ENCODE measurements around the gene CD8B2. TPM values are rescaled to one million over a fixed set of nuclear protein-coding genes. Genes with fewer than 3 reads are reported as not detected.
A peak's percentile ranks its signal among the peaks of the same experiment; 100 is the strongest.
"Not testable (repeated sequence)": the region's sequence is repeated elsewhere in the genome, so short reads cannot be mapped to it uniquely, and the experiment has no call there.

The CD8B2 gene
- not detected in 2 replicates for total RNA-seq

DNA sequence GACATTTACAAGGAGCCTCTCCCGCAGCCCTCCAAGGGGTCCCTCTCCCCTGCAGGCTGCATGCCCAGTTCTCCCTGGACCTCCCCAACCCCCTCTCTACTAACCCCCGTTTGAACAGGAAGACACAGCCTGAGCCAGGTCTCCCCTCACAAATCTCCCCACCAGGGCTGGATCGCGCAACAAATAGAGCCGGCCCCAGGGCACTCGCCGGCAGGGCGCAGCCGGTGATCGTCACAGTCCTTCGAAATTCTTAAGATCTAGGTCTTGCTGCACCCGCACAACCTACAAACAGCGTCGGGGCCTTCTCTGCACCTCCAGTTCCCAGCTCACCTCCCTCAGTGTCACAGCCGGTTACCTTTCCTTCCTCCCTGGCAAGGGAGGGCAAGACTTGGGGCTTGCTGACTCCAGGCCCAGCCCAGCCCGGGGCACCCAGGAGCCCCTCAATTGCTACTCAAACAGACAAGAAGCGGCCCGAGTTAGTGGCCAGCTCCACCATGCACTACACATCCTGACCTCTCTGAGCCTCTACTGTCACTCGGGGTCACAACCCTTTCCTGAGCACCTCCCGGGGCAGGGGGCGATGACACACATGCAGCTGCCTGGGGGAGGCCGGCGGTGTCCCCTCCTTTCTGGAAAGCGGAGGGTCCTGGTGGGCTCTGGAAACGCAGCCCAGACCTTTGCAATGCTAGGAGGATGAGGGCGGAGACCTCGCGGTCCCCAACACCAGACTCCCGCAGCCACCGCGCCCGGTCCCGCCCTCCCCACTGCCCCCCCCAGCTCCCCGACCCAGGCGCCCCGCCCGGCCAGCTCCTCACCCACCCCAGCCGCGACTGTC, at the start of gene CD8B2:
Gene CD8B2 (plus strand): TSS at position 814 of the 835 bp plus-strand sequence. CDS start 63 bp downstream, outside the sequence.
- H3K27me3 ChIP-seq (ENCODE audit: control insufficient read depth, insufficient read depth, low read length); DNase-seq (ENCODE audit: low read depth); H3K36me3 ChIP-seq (ENCODE audit: control insufficient read depth, insufficient read depth, low read length); H3K4me3 ChIP-seq (ENCODE audit: low read depth, low read length): not testable (repeated sequence)

DNA sequence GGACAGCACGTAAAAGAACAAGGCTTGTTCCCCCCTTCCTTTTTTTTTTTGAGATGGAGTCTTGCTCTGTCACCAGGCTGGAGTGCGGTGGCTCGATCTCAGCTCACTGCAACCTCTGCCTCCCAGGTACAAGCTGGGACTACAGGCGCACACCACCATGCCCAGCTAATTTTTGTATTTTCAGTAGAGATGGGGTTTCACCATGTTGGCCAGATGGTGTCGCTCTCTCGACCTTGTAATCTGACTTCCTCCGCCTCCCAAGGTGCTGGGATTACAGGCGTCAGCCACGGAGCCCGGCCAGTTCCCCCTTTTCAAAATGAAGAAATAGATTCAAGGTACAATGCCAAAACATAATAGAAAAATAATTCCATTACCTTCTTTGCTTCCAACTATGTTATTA, 25.3 kb upstream of the CD8B2 start:
- DNase-seq (ENCODE audit: low read depth); H3K27me3 ChIP-seq (ENCODE audit: control insufficient read depth, insufficient read depth, low read length); H3K4me3 ChIP-seq (ENCODE audit: low read depth, low read length); H3K36me3 ChIP-seq (ENCODE audit: control insufficient read depth, insufficient read depth, low read length): not testable (repeated sequence)

DNA sequence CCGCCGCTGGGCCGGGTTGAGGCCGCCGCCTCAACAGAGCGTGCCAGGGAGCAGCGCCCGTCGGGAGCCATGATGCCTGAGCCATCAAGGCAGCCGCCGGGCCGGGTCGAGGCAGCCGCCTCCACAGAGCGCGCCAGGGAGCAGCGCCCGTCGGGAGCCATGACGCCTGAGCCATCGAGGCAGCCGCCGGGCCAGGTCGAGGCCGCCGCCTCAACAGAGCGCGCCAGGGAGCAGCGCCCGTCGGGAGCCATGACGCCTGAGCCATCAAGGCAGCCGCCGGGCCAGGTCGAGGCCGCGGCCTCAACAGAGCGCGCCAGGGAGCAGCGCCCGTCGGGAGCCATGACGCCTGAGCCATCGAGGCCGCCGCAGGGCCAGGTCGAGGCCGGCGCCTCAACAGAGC, 19.6 kb upstream of the CD8B2 start:
- DNase-seq (ENCODE audit: low read depth); H3K27me3 ChIP-seq (ENCODE audit: control insufficient read depth, insufficient read depth, low read length); H3K36me3 ChIP-seq (ENCODE audit: control insufficient read depth, insufficient read depth, low read length); H3K4me3 ChIP-seq (ENCODE audit: low read depth, low read length): not testable (repeated sequence)

DNA sequence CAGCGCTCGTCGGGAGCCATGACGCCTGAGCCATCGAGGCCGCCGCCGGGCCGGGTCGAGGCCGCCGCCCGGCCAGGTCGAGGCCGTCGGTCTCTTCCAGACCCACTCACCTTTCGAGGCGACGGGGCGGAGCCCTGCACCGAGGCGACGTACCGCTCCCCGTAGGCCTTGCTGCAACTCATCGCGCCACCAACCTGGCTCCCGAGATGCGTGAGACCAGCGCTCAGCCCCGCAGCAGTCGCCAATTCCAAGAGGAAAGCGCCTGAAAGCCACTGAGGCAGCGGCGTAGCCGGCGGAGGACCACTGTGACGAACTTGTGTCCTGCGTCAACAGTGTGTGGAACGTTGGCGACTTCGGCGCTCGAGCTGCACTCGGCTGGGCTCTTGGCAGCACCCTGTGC, 19.1 kb upstream of the CD8B2 start, which contains the start of gene RGPD3:
Gene RGPD3 (minus strand): TSS at position 307 of the 400 bp plus-strand sequence. CDS start 125 bp downstream, at position 182.
- DNase-seq (ENCODE audit: low read depth) = not testable (repeated sequence)

DNA sequence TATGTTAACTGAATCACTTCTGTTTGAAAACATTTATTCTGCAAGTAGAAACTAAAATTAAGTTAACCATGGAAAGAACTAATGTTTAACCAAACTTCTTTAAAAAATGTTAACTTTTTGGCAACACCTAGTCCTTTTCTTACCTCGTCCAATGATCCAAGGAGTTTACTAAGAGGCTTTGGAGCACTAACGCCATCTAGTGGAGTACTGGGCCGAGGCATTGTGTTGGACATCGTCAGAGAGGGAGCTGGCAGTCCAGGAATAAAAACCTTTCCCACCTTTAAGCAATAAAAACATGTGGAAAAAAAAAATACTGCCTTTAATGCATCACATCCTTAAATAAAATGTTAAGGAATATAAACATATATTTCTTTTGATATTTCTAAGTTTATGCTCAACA, 16.5 kb upstream of the CD8B2 start:
- not testable (repeated sequence) for DNase-seq (ENCODE audit: low read depth); H3K27me3 ChIP-seq (ENCODE audit: control insufficient read depth, insufficient read depth, low read length); H3K36me3 ChIP-seq (ENCODE audit: control insufficient read depth, insufficient read depth, low read length); H3K4me3 ChIP-seq (ENCODE audit: low read depth, low read length)
- TF ChIP-seq, protein P1, sequence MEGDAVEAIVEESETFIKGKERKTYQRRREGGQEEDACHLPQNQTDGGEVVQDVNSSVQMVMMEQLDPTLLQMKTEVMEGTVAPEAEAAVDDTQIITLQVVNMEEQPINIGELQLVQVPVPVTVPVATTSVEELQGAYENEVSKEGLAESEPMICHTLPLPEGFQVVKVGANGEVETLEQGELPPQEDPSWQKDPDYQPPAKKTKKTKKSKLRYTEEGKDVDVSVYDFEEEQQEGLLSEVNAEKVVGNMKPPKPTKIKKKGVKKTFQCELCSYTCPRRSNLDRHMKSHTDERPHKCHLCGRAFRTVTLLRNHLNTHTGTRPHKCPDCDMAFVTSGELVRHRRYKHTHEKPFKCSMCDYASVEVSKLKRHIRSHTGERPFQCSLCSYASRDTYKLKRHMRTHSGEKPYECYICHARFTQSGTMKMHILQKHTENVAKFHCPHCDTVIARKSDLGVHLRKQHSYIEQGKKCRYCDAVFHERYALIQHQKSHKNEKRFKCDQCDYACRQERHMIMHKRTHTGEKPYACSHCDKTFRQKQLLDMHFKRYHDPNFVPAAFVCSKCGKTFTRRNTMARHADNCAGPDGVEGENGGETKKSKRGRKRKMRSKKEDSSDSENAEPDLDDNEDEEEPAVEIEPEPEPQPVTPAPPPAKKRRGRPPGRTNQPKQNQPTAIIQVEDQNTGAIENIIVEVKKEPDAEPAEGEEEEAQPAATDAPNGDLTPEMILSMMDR (IDR thresholded peaks at IDR 0.05; ENCODE audit: insufficient read depth, low read length, poor library complexity, severe bottlenecking) = peak; percentile 8

More for the DNA sequence above, 19.1 kb upstream of the CD8B2 start, which contains the start of gene RGPD3:
- not testable (repeated sequence) for H3K27me3 ChIP-seq (ENCODE audit: control insufficient read depth, insufficient read depth, low read length); H3K4me3 ChIP-seq (ENCODE audit: low read depth, low read length); H3K36me3 ChIP-seq (ENCODE audit: control insufficient read depth, insufficient read depth, low read length)

DNA sequence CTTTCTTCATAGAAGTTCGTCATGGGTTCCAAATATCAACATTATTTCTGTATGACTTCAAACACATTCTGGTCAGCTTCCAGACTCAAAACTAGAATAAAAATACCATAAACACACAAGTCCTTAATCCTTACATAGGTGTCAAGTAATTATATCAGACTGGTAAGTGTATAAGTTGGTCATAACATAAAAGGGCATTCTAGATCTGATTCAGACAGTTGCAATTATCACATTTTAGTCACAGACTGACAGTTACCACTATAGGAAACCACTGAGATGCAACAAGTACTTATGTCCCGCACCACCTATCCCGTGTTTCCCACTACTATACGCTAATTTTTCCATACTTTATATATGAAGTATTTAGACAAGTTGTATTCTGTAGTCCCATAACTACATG, 9.5 kb upstream of the CD8B2 start:
- not testable (repeated sequence) for H3K27me3 ChIP-seq (ENCODE audit: control insufficient read depth, insufficient read depth, low read length); H3K4me3 ChIP-seq (ENCODE audit: low read depth, low read length); H3K36me3 ChIP-seq (ENCODE audit: control insufficient read depth, insufficient read depth, low read length); DNase-seq (ENCODE audit: low read depth)

DNA sequence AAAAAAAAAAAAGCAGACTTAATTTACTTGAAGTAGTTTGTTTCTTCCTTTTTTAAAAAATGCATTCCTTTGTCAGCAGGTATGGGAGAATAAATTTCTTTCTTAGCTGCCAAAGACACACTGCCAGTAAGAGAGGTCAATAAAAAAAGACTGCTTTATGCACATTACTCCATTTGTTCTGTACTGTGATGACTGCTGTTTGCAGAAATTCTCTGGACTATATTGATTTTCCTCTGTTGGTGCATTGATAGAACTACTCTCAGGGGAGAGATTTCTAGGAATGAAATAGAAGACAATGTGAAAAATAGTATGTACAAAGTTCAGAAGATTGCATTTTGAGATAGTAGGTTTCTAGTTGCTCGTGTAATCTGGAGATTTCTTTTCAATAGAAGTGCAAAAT, 7.6 kb upstream of the CD8B2 start:
- not testable (repeated sequence) for H3K36me3 ChIP-seq (ENCODE audit: control insufficient read depth, insufficient read depth, low read length); H3K27me3 ChIP-seq (ENCODE audit: control insufficient read depth, insufficient read depth, low read length); H3K4me3 ChIP-seq (ENCODE audit: low read depth, low read length)

DNA sequence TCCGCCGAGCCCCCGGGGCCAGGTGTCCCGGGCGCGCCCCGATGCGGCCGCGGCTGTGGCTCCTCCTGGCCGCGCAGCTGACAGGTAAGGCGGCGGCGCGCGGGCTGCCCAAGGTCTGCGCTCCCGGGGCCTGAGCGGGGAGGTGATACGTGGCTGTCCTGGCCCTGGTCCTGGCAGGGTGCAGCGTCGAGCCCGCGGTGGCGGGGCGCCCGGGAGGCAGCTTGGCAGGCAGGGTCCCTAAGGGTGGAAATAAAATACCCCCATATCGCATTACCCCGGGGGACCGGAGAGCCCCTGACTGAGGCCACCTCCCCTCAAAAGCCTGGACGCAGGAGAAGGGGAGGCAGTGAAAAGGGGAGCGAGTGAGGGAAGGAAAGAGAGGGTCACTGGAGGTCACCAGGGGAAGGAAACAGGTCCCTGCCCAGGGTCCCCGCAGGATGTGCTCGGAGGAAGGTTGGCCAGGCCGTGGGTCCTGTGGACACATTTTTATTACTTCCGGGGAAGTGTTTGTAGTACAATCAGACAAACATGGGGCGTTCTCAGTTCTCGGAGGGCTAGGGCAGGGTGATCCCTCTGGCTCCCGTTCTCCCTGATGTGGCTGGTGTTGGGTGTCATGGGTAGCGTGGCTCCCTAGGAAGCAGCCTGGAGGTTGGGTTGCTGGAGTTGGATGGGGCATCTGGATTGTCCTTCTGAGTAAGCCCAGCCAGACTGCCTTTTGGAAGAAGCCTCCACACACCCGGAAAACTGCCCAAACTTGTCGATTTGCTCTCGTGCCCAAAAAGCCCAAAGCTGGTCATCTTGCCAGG, 425 bp downstream of the CD8B2 start:
- not testable (repeated sequence) for H3K36me3 ChIP-seq (ENCODE audit: control insufficient read depth, insufficient read depth, low read length); H3K4me3 ChIP-seq (ENCODE audit: low read depth, low read length); H3K27me3 ChIP-seq (ENCODE audit: control insufficient read depth, insufficient read depth, low read length); DNase-seq (ENCODE audit: low read depth)

More for the DNA sequence above, 7.6 kb upstream of the CD8B2 start:
- not testable (repeated sequence) for DNase-seq (ENCODE audit: low read depth)

DNA sequence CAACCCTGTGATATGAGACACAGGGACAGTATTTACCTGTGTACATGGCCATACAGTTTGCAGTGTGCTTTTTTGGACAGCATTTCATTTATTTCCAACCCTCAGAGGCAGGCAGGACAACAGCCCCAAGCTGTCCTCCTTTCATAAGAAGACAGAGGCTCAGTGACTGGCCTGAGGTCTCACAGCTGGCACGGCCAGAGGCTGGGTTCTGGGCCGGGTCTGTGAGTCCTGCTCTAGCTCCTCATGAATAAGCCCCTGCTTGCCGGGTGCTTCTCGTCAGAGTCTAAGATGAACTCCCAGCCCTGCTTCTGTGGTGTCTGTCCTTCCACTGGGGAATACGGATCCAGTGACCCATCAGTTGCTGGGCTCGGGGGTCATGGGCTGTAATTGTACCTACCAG, 2.5 kb downstream of the CD8B2 start:
- not testable (repeated sequence) for H3K4me3 ChIP-seq (ENCODE audit: low read depth, low read length); H3K36me3 ChIP-seq (ENCODE audit: control insufficient read depth, insufficient read depth, low read length); H3K27me3 ChIP-seq (ENCODE audit: control insufficient read depth, insufficient read depth, low read length); DNase-seq (ENCODE audit: low read depth)

DNA sequence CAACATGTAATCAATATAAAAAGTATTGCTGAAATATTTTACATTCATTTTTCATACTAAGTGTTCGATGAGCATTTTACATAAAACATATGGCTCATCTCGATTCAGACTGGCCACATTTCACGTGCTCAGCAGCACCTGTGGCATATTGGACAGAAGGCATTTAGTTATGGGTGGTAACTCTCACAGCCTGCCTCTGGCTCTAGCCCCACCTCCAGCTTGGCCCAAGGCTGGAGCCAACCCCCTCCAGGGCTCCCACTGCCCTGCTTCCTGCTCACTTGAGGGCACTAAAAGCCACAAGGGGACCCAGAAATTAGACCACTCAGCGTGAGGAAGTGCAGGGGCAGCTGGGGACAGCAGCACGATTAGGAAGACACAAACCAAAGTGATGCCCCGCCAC, 5.2 kb downstream of the CD8B2 start:
- not testable (repeated sequence) for H3K27me3 ChIP-seq (ENCODE audit: control insufficient read depth, insufficient read depth, low read length); DNase-seq (ENCODE audit: low read depth); H3K36me3 ChIP-seq (ENCODE audit: control insufficient read depth, insufficient read depth, low read length); H3K4me3 ChIP-seq (ENCODE audit: low read depth, low read length)

DNA sequence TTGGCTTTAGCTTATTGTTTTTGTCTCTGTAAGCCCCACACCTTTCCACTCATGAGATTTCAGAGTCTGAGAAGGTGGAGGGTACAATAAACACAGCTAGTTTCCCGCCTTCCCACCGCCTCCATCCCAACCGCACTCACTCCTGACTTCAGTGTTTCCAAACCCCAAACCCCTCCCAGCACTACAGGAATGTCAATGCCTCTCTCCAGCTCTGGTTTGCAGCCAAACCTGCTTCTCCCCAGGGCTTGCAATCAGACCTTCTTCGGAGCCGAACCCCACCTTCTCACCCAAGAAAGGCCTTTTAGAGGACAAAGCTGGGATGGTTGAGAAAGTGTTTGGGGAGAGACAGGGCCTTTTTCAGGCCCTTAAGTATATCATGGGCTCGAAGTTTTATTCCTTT, 5.7 kb downstream of the CD8B2 start:
- not testable (repeated sequence) for DNase-seq (ENCODE audit: low read depth); H3K4me3 ChIP-seq (ENCODE audit: low read depth, low read length); H3K36me3 ChIP-seq (ENCODE audit: control insufficient read depth, insufficient read depth, low read length); H3K27me3 ChIP-seq (ENCODE audit: control insufficient read depth, insufficient read depth, low read length)

DNA sequence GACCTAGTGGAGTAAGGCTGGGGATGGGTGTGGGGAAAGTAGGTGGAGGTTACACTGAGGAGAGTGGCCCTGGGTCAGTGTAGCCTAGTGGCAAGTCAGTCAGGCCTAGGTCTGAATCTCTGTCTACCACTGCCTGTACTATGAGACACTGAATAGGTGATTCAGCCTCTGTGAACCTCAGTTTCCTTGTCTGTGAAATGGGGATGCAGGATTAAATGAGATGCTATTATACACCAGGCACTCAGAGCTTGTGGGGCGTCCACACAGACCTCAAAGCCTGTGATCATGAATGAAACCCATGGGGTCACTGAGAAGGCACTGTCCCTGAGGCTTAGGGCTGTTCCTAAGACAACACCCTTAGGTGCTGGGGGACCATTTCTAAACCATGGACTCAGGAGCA, 11.4 kb downstream of the CD8B2 start:
- not testable (repeated sequence) for H3K36me3 ChIP-seq (ENCODE audit: control insufficient read depth, insufficient read depth, low read length); H3K27me3 ChIP-seq (ENCODE audit: control insufficient read depth, insufficient read depth, low read length); H3K4me3 ChIP-seq (ENCODE audit: low read depth, low read length); DNase-seq (ENCODE audit: low read depth)

DNA sequence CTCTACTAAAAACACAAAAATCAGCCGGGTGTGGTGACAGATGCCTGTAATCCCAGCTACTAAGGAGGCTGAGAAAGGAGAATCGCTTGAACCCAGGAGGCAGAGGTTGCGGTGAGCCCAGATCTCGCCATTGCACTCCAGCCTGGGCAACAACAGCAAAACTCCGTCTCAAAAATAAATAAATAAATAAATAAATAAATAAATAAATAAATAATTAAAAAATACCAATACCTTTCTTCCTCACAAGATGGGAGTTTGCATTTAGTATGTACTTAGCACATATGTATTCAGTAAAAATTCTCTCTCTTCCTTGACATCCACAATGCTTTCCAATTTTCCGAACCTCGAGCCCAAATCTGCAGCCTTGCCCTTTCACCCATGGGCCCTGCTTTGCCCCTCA, 13.2 kb downstream of the CD8B2 start:
- H3K27me3 ChIP-seq (ENCODE audit: control insufficient read depth, insufficient read depth, low read length); DNase-seq (ENCODE audit: low read depth); H3K36me3 ChIP-seq (ENCODE audit: control insufficient read depth, insufficient read depth, low read length); H3K4me3 ChIP-seq (ENCODE audit: low read depth, low read length): not testable (repeated sequence)

DNA sequence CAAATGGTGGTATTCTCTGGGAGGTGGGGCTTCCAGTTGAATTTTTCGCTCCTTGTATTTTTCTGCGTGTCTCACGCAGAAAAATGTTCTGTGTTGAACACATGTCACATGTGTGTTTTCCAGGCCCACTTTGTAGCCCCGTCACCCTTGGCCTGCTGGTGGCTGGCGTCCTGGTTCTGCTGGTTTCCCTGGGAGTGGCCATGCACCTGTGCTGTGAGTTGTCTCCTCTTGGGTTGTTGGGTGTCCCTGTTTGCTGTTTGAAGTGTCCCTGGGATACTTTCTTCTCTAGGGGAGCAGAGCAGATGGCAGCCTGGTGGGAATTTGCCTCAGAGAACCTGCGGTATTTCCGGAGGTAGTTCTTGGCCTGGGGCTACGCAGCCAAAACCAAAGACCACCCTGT, 15.2 kb downstream of the CD8B2 start:
- not testable (repeated sequence) for H3K27me3 ChIP-seq (ENCODE audit: control insufficient read depth, insufficient read depth, low read length); H3K4me3 ChIP-seq (ENCODE audit: low read depth, low read length); DNase-seq (ENCODE audit: low read depth); H3K36me3 ChIP-seq (ENCODE audit: control insufficient read depth, insufficient read depth, low read length)
